K562 (cell line): ENCODE results near the gene CHN2.

Experiments used
- EZH2 ChIP-seq: IDR thresholded peaks from 2 replicates; pipeline ENCODE4 v1.6.1; 2012; ENCODE audit warnings: low read depth, mild to moderate bottlenecking, inconsistent platforms, low read length, borderline replicate concordance
- FOXA3 ChIP-seq, 2 experiments: fragments of 450-650 bp in 1 of 2; sonication (generic) in 1 of 2; formaldehyde crosslinking; IDR thresholded peaks in 1 of 2; conservative IDR thresholded peaks in 1 of 2; 2 replicates each; pipeline versions ENCODE4 v1.4.0 to v1.8.0; 2020 to 2022; ENCODE audit warnings: mild to moderate bottlenecking in 2 of 2, missing genetic modification reagents in 1 of 2
- NBN ChIP-seq: fragments of 450-650 bp; IDR thresholded peaks from 2 replicates; pipeline ENCODE4 v1.6.1; 2016; ENCODE audit warnings: low read depth, mild to moderate bottlenecking
- ZNF778 ChIP-seq: fragments of 450-650 bp; formaldehyde crosslinking; IDR thresholded peaks from 2 replicates; pipeline ENCODE4 v1.4.0; 2020; ENCODE audit warnings: mild to moderate bottlenecking, moderate library complexity
- TF ChIP-seq, protein P1 (sequence below): sonication (generic); formaldehyde crosslinking; IDR thresholded peaks from 2 replicates; pipeline ENCODE4 v1.8.1; 2023; ENCODE audit warnings: mild to moderate bottlenecking, missing genetic modification reagents, moderate library complexity

GRCh38 chr7:29248713-29249382 lies 54.3 kb downstream of the CHN2 start:
- TF ChIP-seq NBN = no peak
- TF ChIP-seq ZNF778 (CRISPR knock-in tag) = no peak
- TF ChIP-seq, protein P1, sequence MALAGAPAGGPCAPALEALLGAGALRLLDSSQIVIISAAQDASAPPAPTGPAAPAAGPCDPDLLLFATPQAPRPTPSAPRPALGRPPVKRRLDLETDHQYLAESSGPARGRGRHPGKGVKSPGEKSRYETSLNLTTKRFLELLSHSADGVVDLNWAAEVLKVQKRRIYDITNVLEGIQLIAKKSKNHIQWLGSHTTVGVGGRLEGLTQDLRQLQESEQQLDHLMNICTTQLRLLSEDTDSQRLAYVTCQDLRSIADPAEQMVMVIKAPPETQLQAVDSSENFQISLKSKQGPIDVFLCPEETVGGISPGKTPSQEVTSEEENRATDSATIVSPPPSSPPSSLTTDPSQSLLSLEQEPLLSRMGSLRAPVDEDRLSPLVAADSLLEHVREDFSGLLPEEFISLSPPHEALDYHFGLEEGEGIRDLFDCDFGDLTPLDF (CRISPR knock-in tag) = no peak
- no peak for TF ChIP-seq FOXA3 (CRISPR knock-in tag; conservative IDR thresholded peaks at IDR 0.05 in 1 of 2, IDR thresholded peaks at IDR 0.05 in 1 of 2)
- no peak for TF ChIP-seq EZH2
